Inflammatory macrophage treated with lipopolysaccharide for 4 hours (primary cell): ENCODE data around the gene WNT4.

Source experiments
- DNase-seq: peaks from one replicate; pipeline ENCODE4 v3.0.0-alpha.2; 2020

Gene WNT4

GRCh38 chr1:22143065-22144033 lies at the start of gene WNT4:
Gene WNT4, minus strand, starts transcription at chr1:22143097. Its CDS starts 175 bp downstream, at chr1:22142922.
- peak; percentile 3 for DNase-seq

GRCh38 chr1:22190731-22191130 lies 47.8 kb upstream of the WNT4 start:
- DNase-seq, result no peak

GRCh38 chr1:22190251-22190650 lies 47.4 kb upstream of the WNT4 start:
- DNase-seq, result no peak

GRCh38 chr1:22189619-22190018 lies 46.7 kb upstream of the WNT4 start:
- no peak for DNase-seq

- DNase-seq, result no peak
Measured at GRCh38 chr1:22188914-22189313, 46.0 kb upstream of the WNT4 start.

GRCh38 chr1:22188436-22188835 lies 45.5 kb upstream of the WNT4 start:
- no peak for DNase-seq

GRCh38 chr1:22186311-22186710 lies 43.4 kb upstream of the WNT4 start:
- no peak for DNase-seq

- no peak for DNase-seq
Measured at GRCh38 chr1:22184892-22185612, 42.2 kb upstream of the WNT4 start.

- DNase-seq, result no peak
Measured at GRCh38 chr1:22184454-22184853, 41.6 kb upstream of the WNT4 start.

GRCh38 chr1:22182715-22183114 lies 39.8 kb upstream of the WNT4 start:
- no peak for DNase-seq

- no peak for DNase-seq
Measured at GRCh38 chr1:22179197-22179803, 36.4 kb upstream of the WNT4 start.

- no peak for DNase-seq
Measured at GRCh38 chr1:22177354-22178003, 34.6 kb upstream of the WNT4 start.

GRCh38 chr1:22176258-22176657 lies 33.4 kb upstream of the WNT4 start:
- DNase-seq, result no peak

- DNase-seq, result no peak
Measured at GRCh38 chr1:22174446-22175220, 31.7 kb upstream of the WNT4 start.

GRCh38 chr1:22171951-22172715 lies 29.2 kb upstream of the WNT4 start:
- DNase-seq, result no peak

- no peak for DNase-seq
Measured at GRCh38 chr1:22169816-22170215, 26.9 kb upstream of the WNT4 start.

GRCh38 chr1:22168412-22168973 lies 25.6 kb upstream of the WNT4 start:
- DNase-seq, result no peak

GRCh38 chr1:22166439-22166838 lies 23.5 kb upstream of the WNT4 start:
- no peak for DNase-seq

GRCh38 chr1:22164841-22165808 lies 22.2 kb upstream of the WNT4 start:
- no peak for DNase-seq

- DNase-seq, result no peak
Measured at GRCh38 chr1:22163564-22163963, 20.7 kb upstream of the WNT4 start.
